Dermis microvascular lymphatic vessel endothelial cell (primary cell): ENCODE measurements around the gene ATP9A. TPM values are rescaled to one million over a fixed set of nuclear protein-coding genes. Genes with fewer than 3 reads are reported as not detected.

ENCODE experiments used
- DNase-seq, 2 donors: peaks; one replicate each; pipeline versions ENCODE4 v3.0.0 to v3.0.0-alpha.2; 2010; ENCODE audit warnings: low read depth in 2 of 2
- total RNA-seq: library from RNA; depleted of rRNA; stranded (reverse); fragments of >200 nt; gene quantifications from 2 replicates; pipeline ENCODE4 v1.2.1, GENCODE V29; 2014

The ATP9A gene
- total RNA-seq, 1 donor from 2014 or later = 54.0 TPM

DNA sequence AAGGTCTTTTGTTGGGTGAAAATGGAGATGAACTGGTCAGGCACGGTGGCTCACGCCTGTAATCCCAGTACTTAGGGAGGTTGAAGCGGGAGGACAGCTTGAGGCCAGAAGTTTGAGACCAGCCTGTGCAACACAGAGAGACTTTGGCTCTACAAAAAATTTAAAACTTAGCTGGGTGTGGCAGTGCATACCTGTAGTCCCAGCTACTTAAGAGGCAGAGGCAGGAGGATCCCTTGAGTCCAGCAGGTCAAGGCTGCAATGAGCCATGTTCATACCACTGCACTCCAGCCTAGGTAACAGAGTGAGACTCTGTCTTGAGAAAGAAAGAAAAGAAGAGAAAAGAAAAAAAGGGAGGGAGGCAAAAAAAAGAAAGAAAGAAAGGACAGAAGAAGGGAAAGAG lies 134.8 kb downstream of the ATP9A start:
- DNase-seq = no peak

DNA sequence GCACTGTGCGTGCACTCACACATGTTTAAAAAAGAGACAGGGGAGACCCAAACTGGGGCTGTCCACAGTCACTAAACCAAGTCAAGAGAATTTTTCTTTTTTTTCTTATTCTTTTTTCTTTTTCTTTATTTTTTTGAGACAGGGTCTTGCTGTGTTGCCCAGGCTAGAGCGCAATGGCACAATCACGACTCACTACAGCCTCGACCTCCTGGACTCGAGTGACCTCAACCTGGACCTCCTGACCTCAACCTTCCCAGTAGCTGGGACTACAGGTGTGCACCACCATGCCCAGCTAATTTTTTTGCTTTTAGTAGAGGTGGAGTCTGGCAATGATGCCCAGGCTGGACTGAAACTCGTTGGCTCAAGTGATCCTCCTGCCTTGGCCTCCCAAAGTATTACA lies 136.2 kb downstream of the ATP9A start:
- DNase-seq = no peak

DNA sequence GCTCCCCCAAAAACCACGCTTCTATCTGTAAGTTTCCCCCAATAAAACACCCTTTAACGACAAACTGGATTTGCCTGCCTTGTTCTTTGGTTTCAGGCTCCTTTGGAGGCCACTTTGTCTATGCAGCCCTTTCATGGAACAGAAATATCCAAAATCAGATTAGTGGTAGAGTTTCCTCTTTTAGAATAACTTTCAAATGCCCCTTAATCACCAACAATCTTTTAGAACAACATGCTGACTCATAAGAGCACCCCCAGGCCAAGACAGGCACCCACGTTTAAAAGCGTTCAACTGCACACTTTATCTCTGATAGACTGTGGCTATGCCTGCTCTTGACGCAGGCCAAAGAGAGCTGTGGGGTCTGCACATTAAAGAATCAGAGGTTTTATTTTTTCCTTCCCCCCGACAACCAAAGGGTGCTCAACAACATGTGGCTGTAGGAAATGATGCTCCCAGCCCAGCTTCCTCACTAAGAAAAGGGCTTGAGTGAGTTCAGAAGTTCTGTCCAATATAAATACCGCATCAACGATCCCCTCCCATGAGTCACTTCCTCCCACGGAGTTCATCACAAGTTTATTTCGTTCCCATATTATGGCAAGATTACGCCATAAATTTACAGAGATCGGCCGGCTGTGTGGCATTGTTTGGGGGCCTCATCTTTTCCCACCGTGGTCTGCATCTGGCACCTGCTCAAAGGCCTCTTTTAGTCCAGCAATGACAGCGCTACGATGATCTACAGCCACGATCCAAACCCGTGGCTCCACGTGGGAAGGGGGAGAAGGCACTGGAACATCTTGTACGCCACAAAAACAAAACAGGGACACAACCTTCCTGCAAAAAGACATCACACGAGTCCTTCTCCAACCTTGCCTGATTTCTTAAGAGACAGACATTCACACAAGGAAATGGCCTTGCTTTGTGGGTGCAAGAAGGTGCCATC lies 136.9 kb downstream of the ATP9A start:
- peak; percentile 100 for DNase-seq

GRCh38 chr20:51629399-51630058 lies 138.7 kb downstream of the ATP9A start:
- no peak for DNase-seq

DNA sequence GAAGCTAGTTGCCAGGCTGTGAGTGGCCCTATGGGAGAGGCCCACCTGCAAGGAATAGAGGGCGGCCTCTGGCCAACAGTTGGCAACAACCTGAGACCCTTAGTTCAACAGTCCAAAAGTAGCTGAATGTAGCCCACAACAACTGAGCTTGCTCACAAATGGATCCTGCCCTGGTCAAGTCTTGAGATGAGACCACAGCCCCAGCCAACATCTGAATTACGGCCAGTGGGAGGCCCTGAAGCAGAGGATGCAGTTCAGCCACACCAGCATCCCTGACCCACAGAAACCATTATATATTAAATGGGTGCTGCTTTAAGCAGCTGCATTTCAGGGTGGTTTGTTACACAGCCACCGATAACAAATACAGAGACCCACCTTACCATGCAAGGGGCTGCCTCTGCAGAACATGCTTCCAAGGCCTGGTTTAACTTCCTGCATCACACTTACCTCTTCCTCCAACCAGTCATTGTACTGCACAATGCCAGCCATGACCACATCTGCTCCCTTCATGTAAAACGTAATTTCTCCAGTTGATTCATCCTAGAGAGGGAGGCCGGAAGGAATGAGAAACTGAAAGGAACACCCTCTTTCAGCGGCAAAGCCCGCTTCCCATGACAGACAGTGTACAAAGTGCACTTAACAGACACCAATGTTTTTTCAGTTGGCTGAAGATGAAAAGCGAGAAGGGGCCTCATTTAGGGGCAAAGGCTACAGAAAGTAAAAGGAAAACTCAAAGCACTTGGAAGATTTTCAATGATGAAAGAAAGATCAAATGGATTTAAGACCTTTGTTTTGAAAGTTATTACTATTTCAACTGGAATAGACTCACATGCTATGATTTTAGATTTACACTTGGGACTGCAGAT lies 139.4 kb downstream of the ATP9A start:
- DNase-seq = peak; percentile 86 to 97

DNA sequence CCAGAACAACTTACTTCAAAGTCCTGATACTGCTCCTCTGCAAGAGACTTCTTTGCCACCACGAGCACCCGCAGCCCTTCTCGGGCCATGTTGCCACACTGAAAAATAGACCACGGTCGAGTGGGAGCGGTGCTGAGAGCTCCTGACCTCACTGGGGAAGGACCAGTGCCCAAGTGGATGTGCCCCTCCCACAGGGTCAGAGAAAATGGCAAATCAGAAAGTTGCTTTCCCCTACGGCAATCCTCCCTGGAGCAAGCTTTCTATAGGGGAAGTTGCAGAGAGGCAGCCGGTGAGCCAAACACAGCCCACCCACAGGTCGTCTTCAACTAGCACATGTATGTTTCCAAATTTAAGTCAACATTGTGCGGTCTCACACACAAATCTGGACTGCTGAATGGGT lies 140.6 kb downstream of the ATP9A start:
- no peak for DNase-seq

DNA sequence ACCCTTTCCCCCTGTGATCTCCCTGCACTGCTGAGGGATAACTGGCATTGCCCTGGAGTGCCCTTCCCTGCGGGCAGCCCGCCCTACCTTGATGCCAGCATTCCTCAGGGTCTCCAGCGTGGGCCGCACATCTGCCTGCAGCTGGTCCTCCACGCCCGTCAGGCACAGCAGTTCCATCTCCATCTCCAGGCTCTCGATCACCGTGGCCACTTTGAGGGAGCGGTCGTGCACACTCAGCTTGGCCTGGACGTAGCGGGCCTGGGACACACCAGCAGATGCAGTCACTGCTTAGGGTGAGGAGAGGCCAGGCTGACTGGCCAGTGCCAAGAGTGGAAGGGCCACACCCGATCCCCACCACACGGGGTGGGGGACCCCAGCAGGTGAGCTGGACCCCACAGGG lies 143.1 kb downstream of the ATP9A start:
- no peak for DNase-seq

DNA sequence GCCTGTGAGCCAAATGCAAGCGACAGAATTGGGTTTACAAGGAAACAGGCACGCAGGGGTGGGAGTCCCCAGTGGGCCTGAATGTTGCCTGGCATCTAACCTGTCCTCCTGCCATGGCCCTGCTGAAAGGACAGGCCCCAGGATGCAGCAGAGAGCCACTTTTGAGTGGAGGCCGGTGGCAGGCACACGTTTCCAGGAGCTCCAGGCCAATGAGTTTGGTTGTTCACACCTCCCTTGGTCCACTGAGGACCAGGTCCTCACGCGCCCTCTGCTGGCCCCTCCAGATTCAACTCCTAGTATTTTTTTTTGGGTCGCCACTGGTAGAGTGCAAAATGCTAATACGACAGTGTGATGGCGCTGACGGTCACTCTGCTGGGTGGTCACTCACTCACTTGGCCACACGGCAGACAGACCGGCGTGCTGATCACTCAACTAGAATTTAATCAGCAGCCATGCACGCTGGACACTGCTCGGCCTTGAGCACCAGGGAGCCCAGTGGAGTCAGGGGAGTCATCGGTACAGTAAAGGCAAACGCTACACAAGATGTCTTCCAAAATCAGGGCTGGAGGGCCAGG lies 143.9 kb downstream of the ATP9A start:
- DNase-seq = peak; percentile 75 to 85

DNA sequence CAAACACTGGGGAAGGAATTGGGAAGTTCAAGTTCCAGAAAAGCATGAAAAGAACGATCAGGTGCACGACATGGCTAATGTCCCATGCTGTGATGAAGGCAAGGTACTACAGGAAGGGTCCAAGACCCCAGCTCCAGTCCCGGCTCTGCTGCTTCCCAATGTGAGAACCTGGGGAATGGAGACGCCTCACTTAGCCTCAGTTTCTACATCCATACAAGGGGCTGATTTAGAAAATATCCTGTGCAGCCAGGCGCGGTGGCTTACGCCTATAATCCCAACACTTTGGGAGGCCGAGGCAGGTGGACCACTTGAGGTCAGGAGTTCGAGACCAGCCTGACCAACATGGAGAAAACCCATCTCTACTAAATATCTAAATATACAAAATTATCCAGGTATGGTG lies 144.9 kb downstream of the ATP9A start:
- DNase-seq = no peak

- DNase-seq = no peak
Observed at GRCh38 chr20:51622004-51622874, 146.0 kb downstream of the ATP9A start.

DNA sequence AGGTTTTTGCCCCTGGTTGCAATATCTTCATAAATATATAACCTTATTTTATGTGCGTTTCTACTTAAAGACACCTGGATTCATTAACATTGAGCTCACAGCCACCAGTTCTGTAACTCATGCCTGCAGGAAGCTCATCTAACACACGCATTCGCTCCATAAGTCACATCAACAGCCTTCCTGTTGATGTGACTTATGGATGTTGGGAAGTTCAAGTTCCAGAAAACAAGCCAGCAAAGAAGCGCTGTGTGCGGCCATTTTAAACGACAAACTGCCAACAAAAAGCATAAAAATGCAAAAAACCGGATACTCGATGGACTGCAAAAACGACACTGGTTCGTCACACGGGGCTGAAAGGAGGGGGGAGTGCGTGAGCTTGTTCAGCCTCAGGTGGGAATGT lies 147.8 kb downstream of the ATP9A start:
- DNase-seq = no peak

- DNase-seq = no peak
Observed at GRCh38 chr20:51616060-51616459, 152.1 kb downstream of the ATP9A start.

DNA sequence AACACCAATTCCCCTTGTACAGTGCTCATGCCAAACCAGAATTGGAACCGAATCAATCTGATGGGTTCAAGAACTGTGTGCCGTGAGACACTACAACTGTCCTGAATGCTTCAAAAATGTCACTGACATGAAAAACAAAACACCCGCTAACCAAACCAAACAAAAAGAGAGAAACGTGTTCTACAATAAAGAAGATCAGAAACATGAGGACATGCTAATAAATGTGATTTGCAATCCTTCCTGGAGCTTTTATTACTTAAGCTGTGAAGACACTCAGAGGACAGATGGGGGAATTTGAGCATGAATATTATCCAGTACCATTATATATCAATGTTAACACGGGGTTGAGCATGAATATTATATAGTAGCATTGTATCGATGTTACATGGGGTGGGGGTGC lies 153.5 kb downstream of the ATP9A start:
- no peak for DNase-seq

- no peak for DNase-seq
Observed at GRCh38 chr20:51613580-51613979, 154.6 kb downstream of the ATP9A start.

DNA sequence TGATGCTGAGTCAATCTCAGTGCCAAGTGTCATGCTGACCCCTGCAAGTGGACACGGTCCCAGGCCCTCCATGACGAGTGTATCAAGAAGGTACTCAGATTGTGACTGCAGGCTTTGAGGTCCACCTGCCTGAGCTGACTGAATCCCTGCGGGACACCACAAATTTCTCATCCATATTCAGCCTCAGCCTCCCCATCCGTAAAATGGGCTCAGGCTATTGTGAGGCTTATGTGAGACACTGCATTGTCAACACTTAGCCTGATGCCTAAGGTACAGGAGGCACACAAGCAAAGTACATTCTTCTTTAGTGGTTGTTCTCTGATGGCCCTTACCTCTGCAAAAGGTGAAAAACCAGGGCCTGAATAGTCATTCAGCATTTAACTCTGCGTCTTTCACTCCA lies 155.3 kb downstream of the ATP9A start:
- no peak for DNase-seq

GRCh38 chr20:51611625-51611890 lies 156.6 kb downstream of the ATP9A start:
- no peak for DNase-seq

DNA sequence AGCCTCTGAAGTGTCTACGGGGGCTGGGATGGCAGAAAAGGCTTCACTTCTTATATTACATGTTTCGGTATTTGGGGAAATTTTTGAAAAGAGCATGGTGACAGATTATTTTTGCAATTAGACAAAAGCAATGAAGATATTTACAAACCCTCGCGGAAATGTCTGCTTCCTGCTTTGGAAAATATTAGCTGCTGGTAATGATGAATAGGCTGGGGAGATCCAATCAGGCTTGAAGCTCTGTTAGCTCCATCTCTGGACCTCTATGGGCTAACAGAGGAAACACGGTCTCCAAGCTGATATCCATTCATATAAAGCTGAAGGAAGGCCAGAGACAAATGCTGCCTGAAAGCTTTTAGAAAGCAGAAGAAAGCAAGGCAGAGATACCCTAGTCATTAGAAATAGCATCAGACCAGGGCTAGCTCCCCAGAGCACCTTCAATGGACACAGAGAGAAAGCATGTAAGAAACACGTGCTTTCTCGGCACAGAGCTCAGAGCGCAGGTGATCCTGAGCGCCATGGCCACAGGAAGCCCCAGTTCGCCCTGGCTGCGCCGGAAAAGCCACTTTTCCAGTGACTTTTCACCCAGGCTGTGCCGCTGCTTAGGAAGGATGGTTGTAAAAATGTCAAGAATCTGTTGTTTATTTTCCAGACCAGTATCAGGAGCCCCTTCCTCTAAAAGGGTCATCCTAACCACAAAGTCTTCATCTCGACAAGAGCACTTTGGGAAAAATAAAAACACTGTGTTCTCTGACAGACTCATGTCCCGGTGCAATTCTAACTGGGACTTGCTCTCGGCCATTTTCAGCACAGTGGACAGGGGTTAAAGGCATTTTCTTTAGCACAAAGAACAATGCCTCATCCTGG lies 157.2 kb downstream of the ATP9A start:
- DNase-seq = peak; percentile 67 to 89

- no peak for DNase-seq
Observed at GRCh38 chr20:51610111-51610510, 158.1 kb downstream of the ATP9A start.

- no peak for DNase-seq
Observed at GRCh38 chr20:51609251-51609650, 158.9 kb downstream of the ATP9A start.

GRCh38 chr20:51608061-51608460 lies 160.1 kb downstream of the ATP9A start:
- DNase-seq = no peak
